Fibroblast of lung (primary cell): Measurements from ENCODE around the gene GPSM1.

ENCODE experiments used
- CTCF ChIP-seq, 2 donors: IDR thresholded peaks in 1 of 2; conservative IDR thresholded peaks in 1 of 2; 1 replicate in 1 of 2; 2 replicates in 1 of 2; pipeline ENCODE4 v1.5.1; 2011 to 2012; ENCODE audit warnings: low read length in 2 of 2, control low read depth in 1 of 2, inconsistent platforms in 1 of 2, low read depth in 1 of 2, mild to moderate bottlenecking in 1 of 2
- EZH2 ChIP-seq: IDR thresholded peaks from 2 replicates; pipeline ENCODE4 v1.5.1; 2012; ENCODE audit warnings: low read length, control low read depth, mild to moderate bottlenecking; ENCODE audit errors: missing control alignments

DNA sequence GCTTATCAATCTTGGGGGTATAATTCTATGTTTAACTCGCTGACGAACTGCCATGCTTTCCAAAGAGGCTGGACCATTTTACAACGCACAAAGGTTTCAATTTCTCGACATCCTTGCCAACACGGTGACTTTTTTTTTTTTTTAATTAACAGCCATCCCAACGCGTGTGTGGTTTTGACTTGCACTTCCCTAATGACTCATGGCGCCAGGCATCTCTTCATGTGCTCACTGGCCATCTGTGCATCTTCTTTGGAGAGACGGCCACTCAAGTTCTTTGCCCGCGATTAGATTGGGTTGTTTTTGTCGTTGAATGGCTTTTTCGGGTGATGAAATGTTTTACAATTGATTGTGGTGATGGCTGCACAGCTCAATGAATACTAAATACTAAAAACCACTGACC lies 58.7 kb downstream of the GPSM1 start:
- no peak for TF ChIP-seq CTCF (conservative IDR thresholded peaks at IDR 0.05 in 1 of 2, IDR thresholded peaks at IDR 0.05 in 1 of 2; ENCODE audit: low read depth in 1 of 2, low read length in 2 of 2)
- no peak for TF ChIP-seq EZH2
